ENCODE results near the gene KLHL29. TPM values are rescaled to one million over a fixed set of nuclear protein-coding genes. Genes with fewer than 3 reads are reported as not detected.
A peak's percentile ranks its signal among the peaks of the same experiment; 100 is the strongest.

Gene KLHL29
- total RNA-seq, 1 donor from 2014 or later = 5.5 TPM

- Mint-ChIP-seq H3K27ac (ENCODE audit: unreplicated experiment) (no peak overlapping the region), H3K4me1 (ENCODE audit: low read depth, unreplicated experiment) (peaks cover 21% of the 10 kb centered on the region), H3K9me3 (ENCODE audit: unreplicated experiment) (no peaks in the 10 kb centered on the region), H3K36me3 (ENCODE audit: low read depth, unreplicated experiment) (no peaks in the 10 kb centered on the region), H3K4me3 (ENCODE audit: unreplicated experiment) (no peak overlapping the region), H3K27me3 (ENCODE audit: low read depth, unreplicated experiment) (peaks cover 43% of the 10 kb centered on the region)
- Histone ChIP-seq H3K9ac (ENCODE audit: low read length) (no peak overlapping the region), H3K79me2 (ENCODE audit: insufficient read depth, low read length) (no peaks in the 10 kb centered on the region), H3K36me3 (ENCODE audit: insufficient read depth, low read length) (no peaks in the 10 kb centered on the region), H3K9me3 (ENCODE audit: insufficient read depth, low read depth, low read length) (no peaks in the 10 kb centered on the region), H2AFZ (ENCODE audit: low read depth, low read length) (no peak overlapping the region), H3K4me3 (ENCODE audit: insufficient read depth, low read depth, low read length) (no peak overlapping the region), H3K4me1 (ENCODE audit: insufficient read depth, low read length) (peaks cover 13% of the 10 kb centered on the region), H4K20me1 (ENCODE audit: insufficient read depth, low read length) (no peaks in the 10 kb centered on the region), H3K4me2 (ENCODE audit: low read length) (no peak overlapping the region), H3K27ac (ENCODE audit: low read depth, low read length) (no peak overlapping the region), H3K27me3 (ENCODE audit: insufficient read depth, low read length) (no peaks in the 10 kb centered on the region)
- no peak for FAIRE-seq
- TF ChIP-seq EZH2 (IDR thresholded peaks at IDR 0.05; ENCODE audit: insufficient read depth, low read length) = no peak
- TF ChIP-seq CTCF (IDR thresholded peaks at IDR 0.05; ENCODE audit: insufficient read depth, low read depth, low read length) = no peak
- DNase-seq (ENCODE audit: low read depth) = no peak
Measured at GRCh38 chr2:23592898-23593751, 208.1 kb downstream of the KLHL29 start.

GRCh38 chr2:23593752-23594459 lies 208.9 kb downstream of the KLHL29 start:
- no peak for TF ChIP-seq CTCF (IDR thresholded peaks at IDR 0.05; ENCODE audit: insufficient read depth, low read depth, low read length)
- no peak for TF ChIP-seq EZH2 (IDR thresholded peaks at IDR 0.05; ENCODE audit: insufficient read depth, low read length)
- DNase-seq (ENCODE audit: low read depth) (no peak), FAIRE-seq (no peak)
- H3K4me3 ChIP-seq (ENCODE audit: insufficient read depth, low read depth, low read length) = no peak overlapping the region
- H2AFZ ChIP-seq (ENCODE audit: low read depth, low read length) = no peak overlapping the region
- H3K4me1 ChIP-seq (ENCODE audit: insufficient read depth, low read length) = peaks cover 13% of the 10 kb centered on the region
- no peaks in the 10 kb centered on the region for H3K27me3 ChIP-seq (ENCODE audit: insufficient read depth, low read length)
- Mint-ChIP-seq H3K36me3 (ENCODE audit: low read depth, unreplicated experiment) (no peaks in the 10 kb centered on the region), H3K27me3 (ENCODE audit: low read depth, unreplicated experiment) (peaks cover 45% of the 10 kb centered on the region), H3K27ac (ENCODE audit: unreplicated experiment) (peak overlapping the region; percentile 58), H3K9me3 (ENCODE audit: unreplicated experiment) (no peaks in the 10 kb centered on the region), H3K4me1 (ENCODE audit: low read depth, unreplicated experiment) (peaks cover 21% of the 10 kb centered on the region), H3K4me3 (ENCODE audit: unreplicated experiment) (no peak overlapping the region)
- no peaks in the 10 kb centered on the region for H4K20me1 ChIP-seq (ENCODE audit: insufficient read depth, low read length)
- H3K9me3 ChIP-seq (ENCODE audit: insufficient read depth, low read depth, low read length) = no peaks in the 10 kb centered on the region
- H3K27ac ChIP-seq (ENCODE audit: low read depth, low read length) = no peak overlapping the region
- no peak overlapping the region for H3K4me2 ChIP-seq (ENCODE audit: low read length)
- no peak overlapping the region for H3K9ac ChIP-seq (ENCODE audit: low read length)
- no peaks in the 10 kb centered on the region for H3K36me3 ChIP-seq (ENCODE audit: insufficient read depth, low read length)
- no peaks in the 10 kb centered on the region for H3K79me2 ChIP-seq (ENCODE audit: insufficient read depth, low read length)
